IMR-90 (cell line): ENCODE measurements around the gene CCNT2. TPM values are rescaled to one million over a fixed set of nuclear protein-coding genes. Genes with fewer than 3 reads are reported as not detected.
A peak's percentile ranks its signal among the peaks of the same experiment; 100 is the strongest.

Experiments
- ATAC-seq: fragments of 200-7000 bp; cut with Tn5 transposase; 2 replicates; pipeline ENCODE4 v1.9.1; 2020; ENCODE audit warnings: low read depth, mild to moderate bottlenecking, moderate library complexity
- BruUV-seq: library from RNA; stranded (reverse); fragments of 400-500 nt; replicated peaks from 2 replicates; lab custom pipeline; 2021; lab: Mats Ljungman, UMichigan
- CTCF ChIA-PET: fragments of 300-600 bp; formaldehyde crosslinking; extraction: SDS; loops from one replicate; lab custom pipeline; 2021; ENCODE audit warnings: antibody characterized with exemption; lab: Yijun Ruan, JAX
- POLR2A ChIA-PET: fragments of 300-600 bp; sonication (Branson Sonifier 250); formaldehyde crosslinking; loops from one replicate; lab custom pipeline; 2022; ENCODE audit warnings: antibody characterized with exemption; ENCODE audit not compliant: unreplicated experiment; lab: Charles Lee
- DNase-seq: peaks from one replicate; pipeline ENCODE4 v3.0.0; 2013
- H2AFZ ChIP-seq: replicated peaks from 2 replicates; pipeline ENCODE3; 2013; ENCODE audit warnings: low read length, mild to moderate bottlenecking; ENCODE audit not compliant: poor library complexity
- H2AK5ac ChIP-seq: 2 replicates; pipeline ENCODE4 v1.6.1; 2013; ENCODE audit warnings: low read depth, low read length, inconsistent platforms
- H2AK9ac ChIP-seq: replicated peaks from 2 replicates; pipeline ENCODE3; 2013; ENCODE audit warnings: mild to moderate bottlenecking, low read depth, low read length, moderate library complexity; ENCODE audit not compliant: poor library complexity
- H2BK120ac ChIP-seq: 2 replicates; pipeline ENCODE4 v1.6.1; 2013; ENCODE audit warnings: low read depth, low read length, inconsistent platforms
- H2BK15ac ChIP-seq: 3 replicates; pipeline ENCODE4 v1.6.1; 2013; ENCODE audit warnings: low read depth, low read length, inconsistent platforms
- H2BK20ac ChIP-seq: 2 replicates; pipeline ENCODE4 v1.6.1; 2013; ENCODE audit warnings: low read depth, mild to moderate bottlenecking, inconsistent platforms, low read length, moderate library complexity
- H2BK5ac ChIP-seq: 2 replicates; pipeline ENCODE4 v1.6.1; 2013; ENCODE audit warnings: mild to moderate bottlenecking, low read depth, low read length, inconsistent platforms; ENCODE audit not compliant: poor library complexity, severe bottlenecking
- H3K14ac ChIP-seq: replicated peaks from 2 replicates; pipeline ENCODE4 v1.6.1; 2013; ENCODE audit warnings: low read depth, low read length, inconsistent platforms
- H3K18ac ChIP-seq: 2 replicates; pipeline ENCODE4 v1.6.1; 2013; ENCODE audit warnings: low read depth, low read length, control low read depth
- H3K23ac ChIP-seq: 2 replicates; pipeline ENCODE4 v1.6.1; 2013; ENCODE audit warnings: low read depth, low read length, inconsistent platforms
- H3K27ac ChIP-seq: 2 replicates; pipeline ENCODE4 v1.5.1; 2013; ENCODE audit warnings: mild to moderate bottlenecking, control low read depth, low read length; ENCODE audit not compliant: insufficient read depth
- H3K27me3 ChIP-seq: 2 replicates; pipeline ENCODE4 v1.6.1; 2013; ENCODE audit warnings: low read length; ENCODE audit not compliant: control insufficient read depth, insufficient read depth
- H3K36me3 ChIP-seq: 2 replicates; pipeline ENCODE4 v1.6.1; 2013; ENCODE audit warnings: low read length, mixed read lengths; ENCODE audit not compliant: control insufficient read depth, insufficient read depth
- H3K4ac ChIP-seq: 2 replicates; pipeline ENCODE4 v1.6.1; 2013; ENCODE audit warnings: low read depth, low read length, inconsistent platforms
- H3K4me1 ChIP-seq: 2 replicates; pipeline ENCODE4 v1.6.1; 2013; ENCODE audit warnings: low read length, mixed read lengths; ENCODE audit not compliant: control insufficient read depth, insufficient read depth
- H3K4me2 ChIP-seq: 2 replicates; pipeline ENCODE4 v1.6.1; 2013; ENCODE audit warnings: low read depth, mild to moderate bottlenecking, control low read depth, low read length, moderate library complexity
- H3K4me3 ChIP-seq: 2 replicates; pipeline ENCODE4 v1.5.1; 2013; ENCODE audit warnings: low read depth, mild to moderate bottlenecking, control low read depth, low read length, moderate library complexity; ENCODE audit not compliant: insufficient read depth
- H3K56ac ChIP-seq: 2 replicates; pipeline ENCODE4 v1.6.1; 2013; ENCODE audit warnings: low read length, inconsistent platforms; ENCODE audit not compliant: insufficient read depth; ENCODE audit errors: extremely low read depth
- H3K79me1 ChIP-seq, 2 experiments: 2 replicates each; pipeline ENCODE4 v1.6.1; 2013; ENCODE audit warnings: low read length in 2 of 2, inconsistent platforms in 1 of 2, low read depth in 1 of 2
- H3K9ac ChIP-seq: 2 replicates; pipeline ENCODE4 v1.6.1; 2013; ENCODE audit warnings: low read depth, low read length, control low read depth
- H3K9me1 ChIP-seq: 2 replicates; pipeline ENCODE4 v1.6.1; 2013; ENCODE audit warnings: low read length, inconsistent platforms; ENCODE audit not compliant: insufficient read depth
- H3K9me3 ChIP-seq: 2 replicates; pipeline ENCODE4 v1.6.1; 2013; ENCODE audit warnings: low read length; ENCODE audit not compliant: control insufficient read depth, insufficient read depth
- H4K20me1 ChIP-seq: 2 replicates; pipeline ENCODE4 v1.6.1; 2013; ENCODE audit warnings: low read length, inconsistent platforms; ENCODE audit not compliant: insufficient read depth
- H4K5ac ChIP-seq: 2 replicates; pipeline ENCODE4 v1.6.1; 2013; ENCODE audit warnings: mild to moderate bottlenecking, low read depth, low read length, control low read depth
- H4K8ac ChIP-seq, 2 experiments: 2 replicates each; pipeline ENCODE4 v1.6.1; 2013; ENCODE audit warnings: low read depth in 2 of 2, low read length in 2 of 2, control low read depth in 1 of 2, inconsistent platforms in 1 of 2
- H4K91ac ChIP-seq: 2 replicates; pipeline ENCODE4 v1.6.1; 2013; ENCODE audit warnings: low read depth, low read length, inconsistent platforms; ENCODE audit not compliant: insufficient read depth
- CHD1 ChIP-seq: IDR thresholded peaks from 2 replicates; pipeline ENCODE4 v1.6.1; 2012; ENCODE audit warnings: low read depth, low read length, improper control_type of control experiment
- MAFK ChIP-seq: IDR thresholded peaks from 2 replicates; pipeline ENCODE4 v1.6.1; 2012; ENCODE audit warnings: low read depth, low read length, improper control_type of control experiment
- MAZ ChIP-seq: IDR thresholded peaks from 2 replicates; pipeline ENCODE4 v1.6.1; 2012; ENCODE audit warnings: low read depth, mild to moderate bottlenecking, low read length, improper control_type of control experiment, moderate library complexity, borderline replicate concordance
- MXI1 ChIP-seq: IDR thresholded peaks from 2 replicates; pipeline ENCODE4 v1.6.1; 2012; ENCODE audit warnings: low read depth, mild to moderate bottlenecking, low read length, moderate library complexity, borderline replicate concordance
- NFE2L2 ChIP-seq: fragments of 150-350 bp; IDR thresholded peaks from 2 replicates; pipeline ENCODE4 v1.6.1; 2016; ENCODE audit warnings: low read depth, mild to moderate bottlenecking, low read length
- POLR2A ChIP-seq: IDR thresholded peaks from 2 replicates; pipeline ENCODE4 v1.6.1; 2012; ENCODE audit warnings: mild to moderate bottlenecking, low read depth, low read length
- RAD21 ChIP-seq: IDR thresholded peaks from 2 replicates; pipeline ENCODE4 v1.6.1; 2012; ENCODE audit warnings: low read length, improper control_type of control experiment
- RCOR1 ChIP-seq: IDR thresholded peaks from 2 replicates; pipeline ENCODE4 v1.6.1; 2012; ENCODE audit warnings: mild to moderate bottlenecking, low read length, improper control_type of control experiment; ENCODE audit not compliant: insufficient replicate concordance
- RFX5 ChIP-seq: IDR thresholded peaks from 2 replicates; pipeline ENCODE4 v1.8.0; 2012; ENCODE audit warnings: low read depth, mild to moderate bottlenecking, low read length, moderate library complexity
- SMC3 ChIP-seq: fragments of 150-350 bp; IDR thresholded peaks from 2 replicates; pipeline ENCODE4 v1.6.1; 2016; ENCODE audit warnings: low read depth, mild to moderate bottlenecking, antibody characterized with exemption, low read length, moderate library complexity
- dilution Hi-C: fragments of 300-500 bp; cut with HindIII; formaldehyde crosslinking; loops from one replicate; pipeline ENCODE4 v1.14.3; 2018; ENCODE audit warnings: low sequenced_read_pairs; ENCODE audit not compliant: unreplicated experiment
- in situ Hi-C: fragments of 300-500 bp; cut with MboI; formaldehyde crosslinking; loops from 3 replicates; pipeline ENCODE4 v1.14.3; 2019; ENCODE audit warnings: low sequenced_read_pairs, inconsistent platforms, mixed read lengths
- intact Hi-C: fragments of 100-400 bp; cut with micrococcal nuclease; formaldehyde crosslinking; loops from 2 replicates; pipeline ENCODE4 v1.10.0; 2022
- polyA plus RNA-seq, 3 experiments: library from polyadenylated mRNA; depleted of rRNA; stranded (reverse); fragments of >200 nt; gene quantifications; 2 replicates each; pipeline ENCODE4 v1.2.3, GENCODE V29; 2012; ENCODE audit warnings: low replicate concordance in 1 of 3
- total RNA-seq: library from RNA; depleted of rRNA; stranded (reverse); fragments of >200 nt; gene quantifications from 2 replicates; pipeline ENCODE4 v1.2.3, GENCODE V29; 2012
- TF ChIP-seq, protein P1 (sequence below): conservative IDR thresholded peaks from 2 replicates; pipeline ENCODE4 v1.5.1; 2012; ENCODE audit warnings: mild to moderate bottlenecking, low read depth, low read length, improper control_type of control experiment
- TF ChIP-seq, protein P2 (sequence below): fragments of 150-350 bp; IDR thresholded peaks from 2 replicates; pipeline ENCODE4 v1.6.1; 2017; ENCODE audit warnings: mild to moderate bottlenecking, antibody characterized with exemption, low read length, low read depth

CCNT2 gene
- total and polyA plus RNA-seq, 2 of the 4 experiments (the other 2 are of a cell fraction), result 8.8 to 44.6 TPM

DNA sequence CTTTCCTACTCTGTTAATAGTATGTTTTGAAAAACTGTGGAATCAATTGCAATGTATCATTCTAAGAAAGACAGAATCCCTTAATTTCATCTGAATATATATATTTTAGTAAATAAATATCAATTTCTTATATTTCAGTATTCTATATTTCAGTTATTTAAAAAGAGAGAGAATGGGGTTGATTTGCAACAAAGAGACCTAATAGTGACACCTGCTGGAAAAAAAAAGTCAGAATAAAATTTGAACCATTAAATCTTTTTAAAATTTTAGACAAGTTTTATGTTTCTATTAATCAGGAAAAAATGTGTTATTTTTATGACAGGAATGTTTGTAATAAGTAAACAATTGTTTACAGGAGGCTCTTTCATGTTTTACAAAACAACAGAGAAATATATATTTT, 20.7 kb upstream of the CCNT2 start:
- H2BK120ac ChIP-seq, result no peak overlapping the region
- dilution Hi-C loops (no loop called here), intact Hi-C loops (loop anchor here (1.0 to 2.0 kb wide), 2 partner anchors 239 to 438 kb away; no protein-coding TSS in a partner anchor), in situ Hi-C loops (loop anchor here (5.0 kb wide), 1 partner anchor 436 kb away; no protein-coding TSS in a partner anchor)
- H2BK5ac ChIP-seq, result no peak overlapping the region
- no peak overlapping the region for H3K4me2 ChIP-seq
- ATAC-seq (no peak), DNase-seq (peak; percentile 8)
- H2AK9ac ChIP-seq, result no peak overlapping the region
- H4K8ac ChIP-seq, result no peak overlapping the region
- no peaks in the 10 kb centered on the region for H3K79me1 ChIP-seq
- CTCF ChIA-PET, result interaction anchor here (0.7 to 1.5 kb wide), 3 partner anchors 10 to 780 kb away, joined by 3 to 5 read pairs (median 3); no protein-coding TSS in a partner anchor
- no TSS peak for BruUV-seq
- H2BK20ac ChIP-seq, result no peak overlapping the region
- H2AK5ac ChIP-seq, result no peak overlapping the region
- no peak overlapping the region for H2BK15ac ChIP-seq
- H3K4me3 ChIP-seq, result no peak overlapping the region
- H4K20me1 ChIP-seq, result no peaks in the 10 kb centered on the region
- H3K14ac ChIP-seq, result no peak overlapping the region
- H3K4me1 ChIP-seq, result no peaks in the 10 kb centered on the region
- no peaks in the 10 kb centered on the region for H3K27me3 ChIP-seq
- no peaks in the 10 kb centered on the region for H3K9me3 ChIP-seq
- no peak overlapping the region for H3K4ac ChIP-seq
- no peaks in the 10 kb centered on the region for H3K36me3 ChIP-seq
- no peak overlapping the region for H3K27ac ChIP-seq
- no peak overlapping the region for H3K9ac ChIP-seq
- no peaks in the 10 kb centered on the region for H3K9me1 ChIP-seq
- no peak overlapping the region for H4K5ac ChIP-seq
- no peak overlapping the region for H2AFZ ChIP-seq
- H3K18ac ChIP-seq, result no peak overlapping the region
- H4K91ac ChIP-seq, result no peak overlapping the region
- POLR2A ChIA-PET, result no interaction called here
- TF ChIP-seq RAD21 (peak; percentile 53), CHD1 (no peak), SMC3 (peak; percentile 58), NFE2L2 (no peak), MAZ (no peak), RFX5 (no peak), MXI1 (no peak), MAFK (no peak), RCOR1 (no peak), POLR2A (no peak)
- TF ChIP-seq, protein P1, sequence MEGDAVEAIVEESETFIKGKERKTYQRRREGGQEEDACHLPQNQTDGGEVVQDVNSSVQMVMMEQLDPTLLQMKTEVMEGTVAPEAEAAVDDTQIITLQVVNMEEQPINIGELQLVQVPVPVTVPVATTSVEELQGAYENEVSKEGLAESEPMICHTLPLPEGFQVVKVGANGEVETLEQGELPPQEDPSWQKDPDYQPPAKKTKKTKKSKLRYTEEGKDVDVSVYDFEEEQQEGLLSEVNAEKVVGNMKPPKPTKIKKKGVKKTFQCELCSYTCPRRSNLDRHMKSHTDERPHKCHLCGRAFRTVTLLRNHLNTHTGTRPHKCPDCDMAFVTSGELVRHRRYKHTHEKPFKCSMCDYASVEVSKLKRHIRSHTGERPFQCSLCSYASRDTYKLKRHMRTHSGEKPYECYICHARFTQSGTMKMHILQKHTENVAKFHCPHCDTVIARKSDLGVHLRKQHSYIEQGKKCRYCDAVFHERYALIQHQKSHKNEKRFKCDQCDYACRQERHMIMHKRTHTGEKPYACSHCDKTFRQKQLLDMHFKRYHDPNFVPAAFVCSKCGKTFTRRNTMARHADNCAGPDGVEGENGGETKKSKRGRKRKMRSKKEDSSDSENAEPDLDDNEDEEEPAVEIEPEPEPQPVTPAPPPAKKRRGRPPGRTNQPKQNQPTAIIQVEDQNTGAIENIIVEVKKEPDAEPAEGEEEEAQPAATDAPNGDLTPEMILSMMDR, result peak; percentile 51
- TF ChIP-seq, protein P2, sequence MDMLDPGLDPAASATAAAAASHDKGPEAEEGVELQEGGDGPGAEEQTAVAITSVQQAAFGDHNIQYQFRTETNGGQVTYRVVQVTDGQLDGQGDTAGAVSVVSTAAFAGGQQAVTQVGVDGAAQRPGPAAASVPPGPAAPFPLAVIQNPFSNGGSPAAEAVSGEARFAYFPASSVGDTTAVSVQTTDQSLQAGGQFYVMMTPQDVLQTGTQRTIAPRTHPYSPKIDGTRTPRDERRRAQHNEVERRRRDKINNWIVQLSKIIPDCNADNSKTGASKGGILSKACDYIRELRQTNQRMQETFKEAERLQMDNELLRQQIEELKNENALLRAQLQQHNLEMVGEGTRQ, result no peak
- no peak overlapping the region for H3K23ac ChIP-seq
- H3K56ac ChIP-seq, result no peak overlapping the region
